ENCODE data around the gene CYB561D1.
A peak's percentile ranks its signal among the peaks of the same experiment; 100 is the strongest.

The CYB561D1 gene

DNA sequence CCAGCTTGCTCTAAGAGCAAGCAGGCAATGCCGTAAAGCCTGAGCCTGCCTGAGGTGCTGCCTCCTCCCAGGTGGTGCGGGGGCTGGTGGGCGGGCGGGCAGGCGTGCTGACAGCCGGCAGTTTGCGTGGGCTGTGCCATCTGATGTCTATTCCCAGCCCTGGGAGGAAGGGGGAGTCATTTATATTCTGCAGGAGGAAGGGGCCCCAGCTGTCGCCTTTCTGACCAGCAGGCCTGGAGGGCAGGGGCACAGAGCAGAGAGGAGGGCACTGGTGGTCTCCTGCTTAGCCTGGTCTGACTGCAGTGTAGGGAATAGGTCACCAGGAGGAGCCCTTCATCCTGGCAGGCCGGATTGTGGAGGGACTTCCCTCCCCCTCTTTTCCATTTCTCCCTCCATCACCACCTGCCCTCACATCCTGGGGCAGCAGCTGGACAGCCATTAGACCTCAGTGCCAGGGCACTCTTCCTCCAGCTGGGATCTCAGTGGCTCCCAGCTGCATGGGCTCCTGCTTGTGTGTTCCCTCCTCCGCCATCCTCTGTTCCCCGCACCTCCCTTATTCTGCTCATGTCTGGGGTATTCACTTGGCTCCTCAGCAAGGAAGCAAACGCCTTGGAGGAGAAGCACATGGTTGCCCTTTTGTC, 4.4 kb downstream of the CYB561D1 start:
- H3K4me3 ChIP-seq = no peak overlapping the region
- peak overlapping the region in 9 of 21 experiments; percentile 18 to 77 (median 59) for H3K27ac ChIP-seq

GRCh38 chr1:109499081-109499480, 5.2 kb downstream of the CYB561D1 start:
- H3K4me3 ChIP-seq = no peak overlapping the region
- H3K27ac ChIP-seq = peak overlapping the region in 15 of 21 experiments; percentile 17 to 81 (median 58)

DNA sequence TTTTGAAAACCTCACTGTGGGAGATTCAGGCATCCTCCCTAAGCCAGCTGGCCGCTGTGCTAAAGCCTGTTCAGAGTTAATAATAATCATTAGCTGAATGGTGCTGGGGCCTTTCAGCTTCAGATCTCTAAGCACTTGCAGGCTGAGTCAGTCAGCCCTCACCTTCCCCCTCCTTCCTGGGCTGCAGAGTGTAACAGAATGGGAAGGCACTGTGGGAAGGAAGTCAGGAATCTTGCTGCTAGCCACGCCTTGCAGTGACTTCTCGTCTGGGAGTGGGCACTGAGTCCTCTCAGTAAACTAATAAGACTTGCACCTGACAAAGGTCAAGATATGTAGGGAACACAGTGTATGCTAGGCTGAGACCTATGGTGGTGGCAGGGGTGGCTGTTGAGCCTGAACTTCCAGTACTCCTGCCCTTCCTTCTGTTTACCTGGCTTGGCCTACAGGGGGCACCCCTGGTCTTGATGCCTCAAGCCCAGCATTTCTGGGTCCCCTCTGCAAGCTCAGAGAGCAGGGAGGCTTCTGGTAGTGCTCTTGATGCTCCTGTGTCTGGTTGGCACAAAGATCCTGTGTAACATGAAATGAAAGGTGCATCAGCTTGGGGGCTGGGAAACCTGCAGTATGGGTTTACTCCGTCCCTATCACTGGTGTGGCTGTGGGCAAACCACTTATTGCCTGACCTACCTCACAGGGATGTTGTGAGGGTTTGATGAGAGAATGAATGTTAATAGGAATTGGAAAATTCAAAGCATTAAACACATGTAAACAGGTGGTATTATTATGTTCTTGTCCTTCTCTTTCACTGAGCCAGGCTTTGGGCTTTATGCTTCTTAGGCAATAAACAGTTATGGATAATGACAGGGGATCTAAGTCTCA, 6.0 kb downstream of the CYB561D1 start:
- H3K27ac ChIP-seq = peak overlapping the region in 18 of 21 experiments; percentile 5 to 81 (median 50)
- H3K4me3 ChIP-seq = no peak overlapping the region

- no peak overlapping the region for H3K4me3 ChIP-seq
- peak overlapping the region in 11 of 21 experiments; percentile 13 to 81 (median 66) for H3K27ac ChIP-seq
Measured at GRCh38 chr1:109500941-109501381, 7.1 kb downstream of the CYB561D1 start.

DNA sequence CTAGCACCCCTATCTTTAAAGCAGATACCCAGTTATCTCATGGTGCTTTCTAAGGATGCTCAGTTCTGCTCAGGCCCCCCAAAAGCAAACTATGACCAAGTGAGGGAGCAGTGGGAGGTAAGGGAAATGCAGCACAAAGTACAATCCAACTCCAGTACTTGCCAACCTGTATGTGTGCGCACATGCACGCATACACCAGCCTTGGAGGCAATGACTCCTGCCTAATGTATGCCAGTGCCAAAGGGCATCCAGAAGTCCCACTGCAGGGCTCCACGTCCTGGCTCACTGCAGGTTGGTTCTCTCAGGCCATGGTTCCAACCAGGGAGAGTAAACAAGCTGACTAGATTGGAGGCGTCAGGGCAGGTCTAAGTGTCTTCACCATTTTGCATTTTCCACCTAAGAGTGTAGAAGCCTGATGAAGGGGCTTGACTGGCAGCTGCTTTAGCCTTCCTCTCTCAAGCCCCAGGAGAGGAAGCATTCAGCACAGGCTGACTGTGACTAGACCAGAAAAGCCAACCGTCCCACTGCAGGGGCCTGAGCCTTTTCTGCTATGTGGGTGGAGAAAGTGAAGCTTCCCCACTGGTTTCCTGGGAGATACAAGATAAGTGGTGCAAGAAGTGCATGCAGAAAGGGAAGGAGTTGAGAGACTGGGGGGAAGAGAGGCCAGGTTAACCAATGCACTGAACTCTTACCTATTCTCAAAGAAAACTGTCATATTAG, 7.9 kb downstream of the CYB561D1 start:
- peak overlapping the region in 11 of 21 experiments; percentile 13 to 81 (median 66) for H3K27ac ChIP-seq
- H3K4me3 ChIP-seq = no peak overlapping the region

DNA sequence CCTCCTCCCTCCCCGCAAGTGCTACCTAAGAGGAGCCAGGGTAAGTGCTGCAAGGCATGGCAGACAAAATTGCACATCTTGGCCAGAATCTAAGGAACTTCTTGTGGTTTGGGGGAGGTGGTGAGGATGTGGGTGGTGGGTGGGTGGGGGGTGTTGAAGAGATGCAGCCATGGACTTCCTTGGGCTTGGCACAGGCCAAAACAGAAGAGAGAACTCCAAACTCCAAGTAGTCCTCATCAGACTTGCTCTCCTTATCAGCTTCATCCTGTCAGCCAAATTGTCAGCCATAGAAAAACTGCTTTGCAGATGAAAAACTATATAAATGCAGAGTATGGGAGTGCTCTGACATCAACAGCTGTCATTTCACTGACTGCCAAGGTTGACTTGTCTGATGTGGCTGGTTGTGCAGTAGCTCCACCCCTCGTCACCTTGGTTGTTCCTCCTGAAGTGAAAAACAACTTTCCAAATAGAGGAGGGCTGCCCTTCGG, 8.5 kb downstream of the CYB561D1 start:
- peak overlapping the region in 11 of 21 experiments; percentile 49 to 81 (median 66) for H3K27ac ChIP-seq
- H3K4me3 ChIP-seq = no peak overlapping the region

DNA sequence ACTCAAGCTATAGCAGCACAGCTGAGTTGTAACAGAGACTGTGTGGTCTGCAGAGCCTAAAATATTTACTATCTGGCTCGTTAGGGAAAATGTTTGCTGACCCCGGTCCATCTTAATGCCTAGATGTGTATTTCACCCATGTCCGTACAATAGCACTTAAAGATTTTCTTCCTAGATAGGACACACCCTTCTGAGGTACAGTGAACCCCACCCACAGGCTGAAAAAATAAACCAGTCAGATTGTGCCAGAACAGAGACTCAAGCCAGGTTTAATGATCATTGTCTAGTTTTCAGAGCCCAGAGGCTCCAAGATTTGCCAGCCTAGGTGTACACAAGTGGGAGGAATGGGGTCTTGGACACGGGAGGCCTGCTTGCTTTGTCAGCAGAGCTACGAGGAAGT, 10.0 kb downstream of the CYB561D1 start:
- Histone ChIP-seq H3K4me3 (no peak overlapping the region), H3K27ac (peak overlapping the region in 7 of 21 experiments; percentile 5 to 70 (median 25))

- Histone ChIP-seq H3K4me3 (no peak overlapping the region), H3K27ac (peak overlapping the region in 2 of 21 experiments; percentile 20 to 70)
Measured at GRCh38 chr1:109504974-109505373, 11.1 kb downstream of the CYB561D1 start.

DNA sequence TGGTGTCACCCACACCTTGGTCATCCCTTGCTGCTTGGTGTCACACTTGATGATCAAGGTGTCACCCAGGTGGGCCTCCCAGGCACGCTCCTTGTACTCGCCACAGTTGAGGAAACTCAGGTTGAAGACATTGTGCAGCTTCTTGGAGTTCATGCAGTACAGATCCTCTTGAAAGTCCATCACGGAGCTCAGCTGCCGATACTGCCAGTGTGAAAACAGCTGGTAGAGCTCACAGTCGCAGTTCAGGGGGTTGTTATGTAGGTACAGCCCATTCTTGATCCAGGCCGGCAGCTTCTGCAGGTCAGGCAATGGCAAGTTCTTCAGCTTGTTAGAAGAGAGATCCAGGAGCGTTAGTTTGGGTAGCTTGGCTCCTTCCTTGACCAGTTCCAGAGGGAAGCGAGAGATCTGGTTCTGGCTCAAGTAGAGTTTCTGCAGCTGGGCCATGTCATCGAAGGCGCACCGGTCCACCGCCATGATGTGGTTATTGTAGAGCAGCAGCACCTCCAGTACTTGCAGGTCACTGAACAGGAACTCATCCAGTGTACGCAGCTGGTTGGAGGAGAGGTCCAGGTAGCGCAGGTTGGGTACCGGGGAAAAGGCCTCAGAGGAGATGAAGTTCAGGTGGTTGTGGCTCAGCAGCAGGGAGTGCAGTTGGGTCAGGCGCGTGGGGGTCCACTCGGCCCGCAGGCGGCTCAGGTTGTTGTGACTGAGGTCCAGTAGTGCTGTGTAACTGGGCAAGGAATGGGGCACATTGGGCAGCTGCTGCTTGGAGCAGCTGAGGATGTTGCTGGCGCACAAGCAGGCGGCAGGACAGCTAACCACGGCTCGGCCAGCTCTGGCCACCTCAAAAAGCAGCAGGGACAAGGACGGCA, 14.3 kb downstream of the CYB561D1 start:
- no peak overlapping the region for H3K27ac ChIP-seq
- peak overlapping the region in 1 of 7 experiments; percentile 69 for H3K4me3 ChIP-seq

DNA sequence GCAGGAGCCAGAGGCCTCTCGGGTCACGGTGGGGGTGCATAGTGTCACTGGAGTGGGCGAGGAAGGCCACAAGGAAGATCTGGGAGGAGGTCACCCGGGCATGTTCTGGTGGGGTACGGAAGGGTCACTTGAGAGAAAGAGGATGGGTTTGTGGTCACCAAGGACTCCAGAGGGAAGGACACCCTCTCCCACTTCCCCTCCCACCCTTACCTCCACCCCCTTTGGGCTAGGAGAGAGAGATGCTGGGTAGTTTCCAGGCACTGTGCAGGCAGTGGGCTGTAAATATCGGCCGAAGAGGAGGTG, 14.9 kb downstream of the CYB561D1 start:
- peak overlapping the region in 6 of 7 experiments; percentile 51 to 69 (median 62) for H3K4me3 ChIP-seq
- peak overlapping the region in 6 of 21 experiments; percentile 61 to 80 (median 76) for H3K27ac ChIP-seq

GRCh38 chr1:109509176-109510134, 15.6 kb downstream of the CYB561D1 start, which contains the start of gene AMIGO1:
Gene AMIGO1, minus strand, starts transcription at chr1:109509727. Its CDS starts 815 bp downstream, at chr1:109508912.
- Histone ChIP-seq H3K4me3 (peak within 1 kb of the TSS; percentile 51 to 69 (median 62)), H3K27ac (peak within 1 kb of the TSS in 13 of 21 experiments; percentile 51 to 80 (median 68))

GRCh38 chr1:109513110-109513710, 19.3 kb downstream of the CYB561D1 start:
- Histone ChIP-seq H3K27ac (no peak overlapping the region), H3K4me3 (no peak overlapping the region)

DNA sequence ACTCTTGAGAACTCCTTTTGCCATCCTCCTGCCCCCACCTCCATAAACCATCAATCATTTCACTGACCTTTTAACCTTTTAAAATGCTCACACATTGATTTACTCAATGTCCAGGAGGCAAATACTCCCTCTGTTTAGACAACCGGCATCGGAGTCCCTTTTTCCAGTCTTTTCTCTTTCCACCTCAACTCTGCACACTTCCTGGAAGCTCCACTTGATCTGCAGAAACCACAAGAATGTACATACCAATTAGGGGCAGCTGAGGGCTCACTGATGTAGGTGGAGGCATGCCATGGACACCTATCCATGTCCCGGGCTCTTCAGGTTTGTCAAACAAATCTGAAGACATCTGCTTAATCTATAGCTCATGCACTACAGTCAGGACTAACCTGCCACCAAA, 21.0 kb downstream of the CYB561D1 start:
- Histone ChIP-seq H3K27ac (no peak overlapping the region), H3K4me3 (no peak overlapping the region)

GRCh38 chr1:109516872-109517271, 23.0 kb downstream of the CYB561D1 start:
- no peak overlapping the region for H3K27ac ChIP-seq
- no peak overlapping the region for H3K4me3 ChIP-seq

- no peak overlapping the region for H3K4me3 ChIP-seq
- H3K27ac ChIP-seq = no peak overlapping the region
Measured at GRCh38 chr1:109517337-109517736, 23.4 kb downstream of the CYB561D1 start.

GRCh38 chr1:109521002-109521951, 27.4 kb downstream of the CYB561D1 start:
- Histone ChIP-seq H3K27ac (no peak overlapping the region), H3K4me3 (no peak overlapping the region)

Data from skin epidermis (tissue), 12 donors.